K562 (cell line): ENCODE data around the gene HCRT.

ENCODE experiments used
- HLTF ChIP-seq: fragments of 450-650 bp; IDR thresholded peaks from 2 replicates; pipeline ENCODE4 v1.6.1; 2016
- JUNB ChIP-seq: fragments of 450-650 bp; formaldehyde crosslinking; conservative IDR thresholded peaks from 2 replicates; pipeline ENCODE4 v1.4.0; 2020; ENCODE audit warnings: mild to moderate bottlenecking
- TF ChIP-seq, protein P1 (sequence below): fragments of 450-650 bp; IDR thresholded peaks from 2 replicates; pipeline ENCODE4 v1.6.1; 2016; ENCODE audit warnings: missing biosample characterization, missing genetic modification characterization
- TF ChIP-seq, protein P2 (sequence below): fragments of 250-450 bp; sonication (Bioruptor Pico); IDR thresholded peaks from 2 replicates; pipeline ENCODE4 v1.4.0; 2020; ENCODE audit warnings: mild to moderate bottlenecking
- TF ChIP-seq, protein P3 (sequence below): IDR thresholded peaks from 3 replicates; pipeline ENCODE4 v1.6.1; 2011; ENCODE audit warnings: borderline replicate concordance, mild to moderate bottlenecking; ENCODE audit not compliant: insufficient read length, insufficient read depth

DNA sequence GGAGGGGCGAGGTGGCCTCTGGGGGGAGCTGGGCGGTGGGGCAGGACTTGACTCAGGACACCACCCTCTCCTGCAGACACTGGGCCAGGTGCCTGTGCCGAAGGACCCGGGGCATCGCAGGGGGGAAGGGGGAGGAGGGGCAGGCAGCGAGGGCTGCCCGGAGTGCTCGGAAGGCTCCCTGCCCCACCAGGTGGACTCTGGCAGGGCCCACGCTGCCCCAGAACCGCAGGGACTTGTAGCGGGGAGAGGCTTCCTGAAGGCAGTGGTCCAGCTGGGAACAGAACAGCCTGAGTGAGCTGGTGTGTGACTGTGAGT, 4.4 kb upstream of the HCRT start:
- TF ChIP-seq HLTF, result no peak
- TF ChIP-seq, protein P1, sequence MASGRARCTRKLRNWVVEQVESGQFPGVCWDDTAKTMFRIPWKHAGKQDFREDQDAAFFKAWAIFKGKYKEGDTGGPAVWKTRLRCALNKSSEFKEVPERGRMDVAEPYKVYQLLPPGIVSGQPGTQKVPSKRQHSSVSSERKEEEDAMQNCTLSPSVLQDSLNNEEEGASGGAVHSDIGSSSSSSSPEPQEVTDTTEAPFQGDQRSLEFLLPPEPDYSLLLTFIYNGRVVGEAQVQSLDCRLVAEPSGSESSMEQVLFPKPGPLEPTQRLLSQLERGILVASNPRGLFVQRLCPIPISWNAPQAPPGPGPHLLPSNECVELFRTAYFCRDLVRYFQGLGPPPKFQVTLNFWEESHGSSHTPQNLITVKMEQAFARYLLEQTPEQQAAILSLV (tag), result no peak
- TF ChIP-seq, protein P2, sequence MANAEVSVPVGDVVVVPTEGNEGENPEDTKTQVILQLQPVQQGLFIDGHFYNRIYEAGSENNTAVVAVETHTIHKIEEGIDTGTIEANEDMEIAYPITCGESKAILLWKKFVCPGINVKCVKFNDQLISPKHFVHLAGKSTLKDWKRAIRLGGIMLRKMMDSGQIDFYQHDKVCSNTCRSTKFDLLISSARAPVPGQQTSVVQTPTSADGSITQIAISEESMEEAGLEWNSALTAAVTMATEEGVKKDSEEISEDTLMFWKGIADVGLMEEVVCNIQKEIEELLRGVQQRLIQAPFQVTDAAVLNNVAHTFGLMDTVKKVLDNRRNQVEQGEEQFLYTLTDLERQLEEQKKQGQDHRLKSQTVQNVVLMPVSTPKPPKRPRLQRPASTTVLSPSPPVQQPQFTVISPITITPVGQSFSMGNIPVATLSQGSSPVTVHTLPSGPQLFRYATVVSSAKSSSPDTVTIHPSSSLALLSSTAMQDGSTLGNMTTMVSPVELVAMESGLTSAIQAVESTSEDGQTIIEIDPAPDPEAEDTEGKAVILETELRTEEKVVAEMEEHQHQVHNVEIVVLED (CRISPR knock-in tag), result no peak
- no peak for TF ChIP-seq JUNB (CRISPR knock-in tag)
- TF ChIP-seq, protein P3, sequence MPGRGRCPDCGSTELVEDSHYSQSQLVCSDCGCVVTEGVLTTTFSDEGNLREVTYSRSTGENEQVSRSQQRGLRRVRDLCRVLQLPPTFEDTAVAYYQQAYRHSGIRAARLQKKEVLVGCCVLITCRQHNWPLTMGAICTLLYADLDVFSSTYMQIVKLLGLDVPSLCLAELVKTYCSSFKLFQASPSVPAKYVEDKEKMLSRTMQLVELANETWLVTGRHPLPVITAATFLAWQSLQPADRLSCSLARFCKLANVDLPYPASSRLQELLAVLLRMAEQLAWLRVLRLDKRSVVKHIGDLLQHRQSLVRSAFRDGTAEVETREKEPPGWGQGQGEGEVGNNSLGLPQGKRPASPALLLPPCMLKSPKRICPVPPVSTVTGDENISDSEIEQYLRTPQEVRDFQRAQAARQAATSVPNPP, result no peak
